Glomerular visceral epithelial cell (primary cell): ENCODE data around the gene MEI4.
"Not testable (repeated sequence)": the region's sequence is repeated elsewhere in the genome, so short reads cannot be mapped to it uniquely, and the experiment has no call there.

ENCODE experiments used
- DNase-seq: peaks from one replicate; pipeline ENCODE4 v3.0.0-alpha.2; 2016; ENCODE audit errors: extremely low spot score

The MEI4 gene

DNA sequence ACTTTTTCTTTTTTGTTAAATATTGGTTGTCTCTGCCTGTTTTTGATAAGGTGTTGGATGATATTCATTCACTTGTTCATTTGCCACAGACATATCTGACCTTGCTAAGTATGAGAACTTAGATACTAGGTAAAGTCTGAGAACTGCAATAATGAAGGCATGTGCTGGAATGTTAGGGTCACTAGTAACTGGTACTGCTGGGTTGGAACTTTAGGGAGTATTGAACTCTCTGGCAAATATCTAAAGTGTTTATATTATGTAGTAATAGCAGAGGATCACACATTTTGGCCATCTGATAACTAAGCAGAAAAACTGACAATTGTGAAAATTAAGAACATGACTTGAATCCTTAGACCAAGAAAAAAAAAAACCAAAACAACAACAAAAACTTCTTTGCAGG is 162.7 kb downstream of the MEI4 start:
- DNase-seq = no peak

DNA sequence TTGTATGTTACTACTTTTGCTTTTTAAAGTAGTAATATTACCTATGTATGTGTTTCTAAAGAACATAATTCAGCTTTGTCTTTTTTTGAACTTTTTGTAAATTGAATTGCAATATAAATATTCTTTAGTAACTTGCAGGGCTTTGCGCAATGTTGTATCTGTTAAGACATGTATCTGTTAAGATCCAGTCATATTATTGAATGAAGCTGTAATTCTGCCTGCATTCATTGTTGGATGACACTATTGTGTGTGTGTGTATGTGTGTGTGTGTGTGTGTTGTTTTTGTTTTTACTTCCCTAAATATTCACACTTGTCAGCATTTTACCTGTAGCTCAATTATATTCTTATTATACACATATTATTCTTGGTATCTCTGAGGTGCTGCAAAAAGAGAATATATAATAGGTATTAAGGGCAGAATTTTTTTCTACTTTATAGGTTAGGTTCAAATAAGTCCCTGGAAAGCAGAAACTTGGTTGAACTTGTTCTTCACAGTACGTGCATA is 164.0 kb downstream of the MEI4 start:
- DNase-seq = no peak

DNA sequence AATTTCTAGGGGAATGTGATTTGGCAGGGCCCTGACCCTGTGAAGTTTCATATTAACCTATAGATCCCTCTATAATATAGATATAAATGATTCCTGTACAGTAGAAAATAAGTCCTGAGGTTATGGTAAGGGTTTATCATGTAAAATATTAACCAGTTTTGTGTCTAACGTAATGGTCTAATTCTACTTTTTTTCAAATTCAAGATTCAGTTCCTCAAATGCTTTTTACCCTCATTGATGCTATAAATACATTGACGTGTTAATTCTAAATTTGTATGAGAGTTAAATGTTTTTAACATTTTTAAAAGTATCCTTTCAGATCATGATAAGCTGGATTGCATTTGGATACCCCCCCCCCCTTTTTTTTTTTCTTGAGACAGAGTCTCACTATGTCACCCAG is 169.4 kb downstream of the MEI4 start:
- no peak for DNase-seq

DNA sequence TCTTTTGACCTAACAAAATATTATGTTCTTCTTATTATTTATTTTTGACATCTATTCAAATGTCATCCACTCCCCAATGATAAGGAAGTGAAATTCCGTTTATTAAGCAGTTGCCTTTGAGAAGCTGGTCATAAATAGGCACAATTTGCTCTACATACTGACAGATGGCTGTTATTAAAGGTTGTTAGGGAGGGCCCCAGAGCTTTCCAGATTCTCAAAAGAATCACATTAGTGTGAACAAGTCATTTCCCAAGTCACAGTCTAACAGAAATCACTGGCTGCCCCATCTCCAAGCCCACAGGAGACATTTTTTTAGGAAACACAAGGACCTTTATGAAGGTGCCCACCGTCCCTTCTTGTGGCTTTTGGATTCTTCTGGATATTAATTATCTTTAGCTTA is 172.4 kb downstream of the MEI4 start:
- no peak for DNase-seq

DNA sequence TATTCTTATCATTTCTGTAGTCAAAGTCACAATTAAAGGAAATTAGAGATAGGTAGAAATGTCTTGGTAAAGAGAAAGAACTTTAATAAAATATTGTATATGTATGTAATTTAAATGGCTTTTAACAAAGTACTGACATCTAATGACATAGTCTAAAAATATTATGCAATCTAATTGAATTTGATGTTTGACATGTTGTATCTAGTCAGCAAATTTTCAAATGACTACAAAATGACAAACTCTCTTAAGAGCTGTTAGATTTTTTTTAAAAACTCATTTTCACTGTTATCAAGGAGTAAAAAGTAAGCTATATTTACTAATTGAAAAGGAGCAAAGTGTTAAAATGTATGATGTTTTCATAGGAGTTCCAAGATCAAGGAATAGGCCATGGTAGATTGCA is 176.9 kb downstream of the MEI4 start:
- DNase-seq = no peak

DNA sequence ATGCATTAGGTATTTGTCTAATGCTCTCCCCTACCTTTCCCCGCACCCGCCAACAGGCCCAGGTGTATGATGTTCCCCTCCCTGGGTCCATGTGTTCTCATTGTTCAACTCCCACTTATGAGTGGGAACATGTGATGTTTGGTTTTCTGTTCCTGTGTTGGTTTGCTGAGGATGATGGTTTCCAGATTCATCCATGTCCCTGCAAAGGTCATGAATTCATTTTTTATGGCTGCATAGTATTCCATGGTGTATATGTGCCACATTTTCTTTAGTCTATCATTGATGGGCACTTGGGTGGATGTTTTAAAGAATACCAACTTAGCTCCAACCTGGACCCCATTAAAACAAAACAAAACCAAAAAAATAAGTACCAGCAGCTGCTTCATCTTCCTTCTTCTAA is 180.9 kb downstream of the MEI4 start:
- not testable (repeated sequence) for DNase-seq

DNA sequence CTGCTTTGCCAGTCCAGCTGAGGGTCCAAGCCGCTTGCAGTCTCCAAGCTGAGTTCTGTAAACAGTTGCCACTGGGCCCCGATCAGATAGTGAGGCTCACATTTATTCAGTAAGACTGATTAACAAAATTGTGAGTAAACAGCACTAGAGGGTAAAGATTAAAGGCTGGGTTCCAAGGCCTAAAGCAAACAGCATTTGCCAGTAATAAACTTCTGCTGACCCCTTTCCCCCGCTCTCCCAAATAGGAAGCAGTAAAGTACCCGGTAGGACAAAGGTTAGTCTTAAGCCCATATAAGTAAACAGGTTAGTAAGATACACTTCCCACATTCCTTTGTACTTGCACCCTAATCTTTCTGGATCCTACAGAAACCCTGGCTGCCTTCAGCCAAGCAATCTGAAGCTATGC is 181.8 kb downstream of the MEI4 start:
- no peak for DNase-seq

DNA sequence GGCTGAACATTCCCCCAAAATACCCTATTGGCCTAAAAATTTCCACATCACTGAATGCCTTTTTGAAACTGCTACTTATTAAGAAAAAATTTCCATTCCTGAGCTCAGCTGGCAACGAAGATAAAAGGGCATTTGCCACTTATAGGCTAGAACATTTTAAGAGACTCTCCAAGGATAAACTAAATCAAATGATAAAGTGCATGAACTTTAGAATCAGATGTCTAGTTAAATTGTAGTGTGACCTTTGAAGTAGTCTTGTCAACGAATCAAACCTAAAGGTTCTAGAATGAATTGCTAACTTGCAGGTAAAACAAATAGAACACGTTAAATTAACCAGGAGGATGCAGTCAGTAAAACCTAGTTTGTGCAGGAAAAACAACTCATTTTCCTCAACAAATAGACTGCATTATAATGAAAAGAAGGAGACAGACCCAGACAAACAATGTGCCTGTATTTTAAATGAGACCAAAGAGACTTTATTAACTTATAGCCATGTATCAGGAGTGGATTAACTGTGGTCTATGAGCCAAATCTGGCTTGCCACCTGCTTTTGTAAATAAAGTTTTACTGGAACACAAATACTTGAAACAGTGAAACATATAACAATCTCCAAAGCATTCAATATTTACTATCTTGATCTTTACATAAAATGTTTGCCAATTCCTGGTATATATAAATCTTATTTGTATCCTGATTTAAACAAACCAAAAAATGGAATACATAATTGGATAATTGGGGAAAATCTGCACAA is 184.4 kb downstream of the MEI4 start:
- DNase-seq = no peak

DNA sequence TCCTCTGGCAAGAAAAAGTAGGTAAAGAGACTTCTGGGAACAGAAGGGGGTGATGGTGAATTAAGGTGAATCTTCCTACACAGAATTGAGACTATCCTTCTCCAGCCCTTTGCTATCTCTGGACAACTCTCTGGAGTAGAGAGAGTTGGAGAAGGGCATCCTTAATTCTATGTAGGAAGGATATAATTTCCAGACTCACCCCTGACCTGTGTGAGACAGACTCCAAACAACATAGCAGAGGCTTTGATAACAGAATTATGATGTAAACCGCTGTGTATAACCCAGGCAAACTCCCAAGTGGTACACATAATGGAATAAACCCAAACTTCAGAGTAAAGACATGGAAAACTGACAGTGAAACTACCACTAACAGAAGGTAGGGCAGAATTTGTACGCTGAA is 186.5 kb downstream of the MEI4 start:
- DNase-seq = no peak

DNA sequence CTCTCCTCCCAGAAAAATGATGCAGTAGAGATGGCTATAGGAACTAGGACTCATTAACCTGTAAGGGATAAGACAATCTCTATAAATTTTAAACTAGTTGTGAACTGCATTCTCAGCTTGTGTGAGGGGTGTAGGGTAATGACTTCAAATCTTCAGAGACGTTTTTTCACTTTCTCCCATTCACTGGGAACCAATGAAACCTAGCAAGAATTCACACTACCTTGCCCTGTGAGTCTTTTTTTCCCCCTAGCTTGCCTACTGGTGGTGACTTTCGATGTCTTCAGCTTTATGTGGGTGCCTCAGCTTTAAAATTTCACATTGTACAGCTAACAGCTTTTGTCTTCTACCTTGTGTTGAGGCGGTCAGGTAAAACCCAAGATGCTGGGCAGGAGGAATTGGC is 192.0 kb downstream of the MEI4 start:
- no peak for DNase-seq

DNA sequence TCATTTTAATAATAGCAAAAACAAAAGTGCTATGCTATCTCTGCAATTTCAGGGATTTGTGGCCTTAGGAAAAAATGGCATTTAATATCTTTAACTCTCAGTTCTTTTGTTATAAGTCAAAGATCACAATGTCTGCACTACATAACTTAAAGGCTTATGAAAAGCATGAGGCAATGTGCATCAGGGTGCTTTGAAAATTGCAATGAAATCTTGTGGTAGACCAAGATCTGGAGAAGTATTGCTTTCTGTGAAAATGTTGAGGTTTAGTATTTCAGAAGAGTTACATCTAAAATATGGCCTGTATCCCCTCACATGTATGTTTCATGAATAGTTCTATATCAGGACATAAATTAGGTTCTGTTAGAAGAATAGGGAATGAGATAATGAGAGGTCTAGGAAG is 200.6 kb downstream of the MEI4 start:
- no peak for DNase-seq

DNA sequence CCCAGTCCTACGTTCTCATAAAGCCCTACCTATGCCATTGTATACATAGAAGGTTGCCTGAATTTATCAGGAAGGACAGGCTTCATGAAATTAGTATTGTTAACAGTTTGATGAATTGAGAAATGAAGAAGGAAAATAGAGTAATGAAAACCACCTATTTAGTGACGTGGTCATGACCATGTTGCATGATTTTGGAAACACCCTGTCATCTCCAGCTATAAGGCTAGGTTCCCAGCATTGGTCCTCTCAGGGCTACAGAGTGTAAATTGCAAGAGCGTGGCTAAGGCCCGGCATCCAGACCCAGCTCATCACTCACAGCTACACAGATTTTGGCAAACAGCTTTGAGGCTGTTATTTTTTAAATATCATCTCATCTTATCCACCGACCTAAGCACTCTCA is 203.6 kb downstream of the MEI4 start:
- no peak for DNase-seq

DNA sequence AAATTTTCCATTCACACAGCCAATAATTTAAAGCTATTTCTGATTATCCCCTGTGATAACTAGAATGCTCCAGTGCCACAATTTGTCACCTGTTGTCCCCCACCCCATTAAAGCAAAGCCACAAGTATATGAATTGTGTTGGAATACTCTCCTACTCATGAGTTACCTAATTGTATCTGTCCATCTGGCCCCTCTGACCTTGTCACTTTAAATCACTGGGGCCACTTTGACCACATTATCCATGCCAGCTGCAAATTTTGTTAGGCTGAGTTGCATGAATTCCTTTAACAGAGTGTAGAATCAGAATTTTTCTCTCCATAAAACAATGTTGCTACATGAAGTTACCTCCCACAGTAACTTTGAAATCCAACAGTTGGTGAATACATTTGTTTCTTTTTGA is 204.6 kb downstream of the MEI4 start:
- DNase-seq = no peak

DNA sequence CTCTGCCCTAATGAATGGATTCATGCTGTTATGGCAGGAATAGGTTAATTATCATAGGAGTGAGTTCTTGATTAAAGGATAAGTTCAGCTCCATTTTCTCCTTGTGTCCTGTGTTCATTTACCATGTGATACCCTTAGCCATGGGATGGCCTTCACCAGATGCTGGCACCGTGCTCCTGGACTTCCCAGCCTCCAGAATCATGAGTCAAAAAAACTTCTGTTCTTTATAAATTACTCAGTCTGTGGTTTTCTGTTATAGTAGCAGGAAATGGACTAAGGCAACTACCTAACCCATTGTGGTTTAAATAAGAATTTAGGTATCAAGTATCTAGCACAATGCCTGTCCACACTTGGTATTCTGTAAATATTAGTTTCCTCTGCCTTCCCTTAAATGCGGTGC is 223.5 kb downstream of the MEI4 start:
- DNase-seq = no peak

DNA sequence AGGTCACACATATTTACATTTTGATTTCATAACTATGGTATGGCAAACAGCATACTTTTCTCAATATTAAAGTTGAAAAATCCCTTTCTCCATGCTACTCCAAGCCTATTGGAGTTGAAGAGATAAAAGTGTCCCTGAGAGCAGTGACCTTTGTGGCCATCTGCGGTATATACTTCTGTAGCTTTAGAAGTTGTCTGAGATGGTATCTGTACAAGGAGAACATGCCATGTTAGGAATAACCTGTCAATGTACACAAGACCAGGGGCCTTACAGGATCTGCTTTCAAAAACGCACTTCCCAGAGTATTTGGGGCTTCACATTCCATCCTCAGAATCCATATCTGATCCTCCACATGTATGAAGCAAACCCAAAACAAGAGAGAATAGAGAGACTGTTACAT is 226.7 kb downstream of the MEI4 start:
- DNase-seq = no peak

DNA sequence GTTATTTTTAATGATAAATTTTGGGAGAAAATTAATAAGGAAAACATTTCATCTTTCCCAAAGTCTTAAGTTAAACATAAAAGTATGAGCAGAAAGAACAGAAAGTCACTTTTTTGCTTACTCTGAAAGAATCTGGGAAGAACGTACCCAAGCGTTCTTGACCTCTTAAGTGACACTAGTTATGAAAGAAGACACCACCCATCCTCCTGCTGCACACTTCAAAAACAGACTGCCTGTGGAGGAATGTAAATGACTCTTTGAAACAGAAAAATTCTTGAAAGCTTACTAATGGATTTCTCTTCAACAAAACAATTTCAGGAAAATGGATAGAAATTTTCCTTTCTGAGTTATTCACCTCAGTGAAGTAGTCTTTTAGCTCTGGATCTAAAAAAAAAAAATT is 227.7 kb downstream of the MEI4 start:
- DNase-seq = no peak

DNA sequence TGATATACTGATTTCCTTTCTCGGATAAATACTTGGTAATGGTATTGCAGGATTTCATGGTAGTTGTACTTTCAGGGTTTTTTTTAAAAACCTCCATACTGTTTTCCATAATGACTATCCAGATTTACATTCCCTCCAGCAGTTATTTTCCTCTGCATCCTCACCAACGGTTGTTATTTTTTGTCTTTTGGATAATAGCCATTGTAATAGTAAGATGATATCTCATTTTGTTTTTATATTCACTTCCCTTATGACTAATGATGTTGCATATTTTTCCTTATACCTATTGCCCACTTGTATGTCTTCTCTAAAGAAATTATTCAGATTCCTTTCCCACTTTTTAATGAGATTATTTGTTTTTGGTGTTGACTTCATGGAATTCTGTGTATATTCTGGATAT is 231.0 kb downstream of the MEI4 start:
- DNase-seq = no peak

DNA sequence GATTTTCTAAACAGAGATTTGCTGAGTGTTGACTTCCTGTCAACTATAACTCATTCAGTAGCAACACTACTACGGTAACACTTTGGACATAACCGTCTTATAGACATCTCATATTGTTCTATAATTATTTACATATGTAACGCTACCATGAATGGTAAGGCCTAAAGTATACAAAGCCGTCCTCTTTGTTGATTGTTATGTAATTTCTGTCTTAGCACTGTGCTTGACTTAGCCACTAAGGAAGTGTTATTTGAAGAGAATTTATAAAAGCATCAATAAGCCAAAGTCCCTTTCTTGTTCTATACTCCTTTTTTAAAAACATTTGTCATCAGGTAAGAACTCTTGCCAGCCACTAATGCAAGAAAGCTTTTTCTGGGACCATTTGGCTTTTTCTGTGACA is 240.6 kb downstream of the MEI4 start:
- DNase-seq = no peak

DNA sequence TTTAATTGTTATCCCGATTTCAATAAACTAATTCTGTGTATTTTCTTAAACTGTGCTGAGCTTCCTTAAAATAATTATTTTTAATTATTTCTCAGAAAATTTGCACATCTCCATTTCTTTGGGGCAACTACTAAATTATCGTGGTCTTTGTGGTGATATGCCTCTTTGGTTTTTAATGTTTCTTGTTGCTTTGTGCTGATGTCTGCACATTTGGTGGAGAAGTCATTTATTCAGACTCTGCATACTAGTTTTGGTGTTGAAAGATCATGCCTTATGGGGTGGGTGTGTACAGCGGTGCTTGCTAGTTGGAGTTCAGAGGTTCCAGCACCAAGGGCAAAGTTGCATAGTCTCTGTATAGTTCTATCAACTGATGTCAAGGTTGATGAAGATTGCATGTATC is 253.2 kb downstream of the MEI4 start:
- DNase-seq = no peak

DNA sequence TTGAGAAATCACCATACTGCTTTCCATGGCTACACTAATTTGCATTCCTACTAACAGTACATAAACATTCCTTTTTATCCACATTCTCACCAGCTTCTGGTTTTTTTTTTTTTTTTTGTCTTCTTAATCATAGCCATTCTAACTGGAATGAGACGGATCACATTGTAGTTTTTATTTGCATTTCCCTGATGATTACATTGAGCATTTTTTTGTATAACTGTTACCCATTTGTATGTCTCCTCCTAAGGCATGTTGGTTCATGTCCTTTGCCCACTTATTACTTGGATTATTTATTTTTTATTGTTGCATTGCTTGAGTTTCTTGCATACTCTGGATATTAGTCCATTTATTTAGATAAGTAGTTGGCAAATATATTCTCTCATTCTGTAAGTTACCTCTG is 258.0 kb downstream of the MEI4 start:
- DNase-seq = no peak

DNA sequence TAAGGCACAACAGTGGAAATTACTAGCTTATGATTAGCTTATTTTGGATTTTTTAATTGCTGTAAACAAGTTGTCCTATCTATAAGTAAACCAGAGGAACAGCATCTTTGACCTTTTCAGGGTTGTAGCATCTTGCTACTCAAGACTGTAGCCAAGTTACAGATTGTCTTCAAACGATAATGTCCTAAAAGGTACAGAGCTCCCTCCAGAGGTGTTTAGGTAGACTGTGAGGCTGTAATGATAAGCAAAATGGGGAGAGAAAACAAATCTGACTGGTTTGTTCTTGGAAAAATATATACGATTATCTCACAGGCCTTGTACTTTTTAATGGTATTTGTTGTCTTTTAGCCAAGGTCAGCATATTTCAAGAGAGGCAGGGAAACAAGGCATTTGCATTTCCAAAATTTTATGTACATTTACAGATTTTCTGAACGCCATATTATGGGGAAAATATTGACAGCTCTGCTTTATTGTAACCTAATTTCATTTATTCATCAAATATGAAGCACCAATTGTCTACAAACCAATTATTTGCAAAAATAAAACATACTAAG is 273.4 kb downstream of the MEI4 start:
- no peak for DNase-seq

DNA sequence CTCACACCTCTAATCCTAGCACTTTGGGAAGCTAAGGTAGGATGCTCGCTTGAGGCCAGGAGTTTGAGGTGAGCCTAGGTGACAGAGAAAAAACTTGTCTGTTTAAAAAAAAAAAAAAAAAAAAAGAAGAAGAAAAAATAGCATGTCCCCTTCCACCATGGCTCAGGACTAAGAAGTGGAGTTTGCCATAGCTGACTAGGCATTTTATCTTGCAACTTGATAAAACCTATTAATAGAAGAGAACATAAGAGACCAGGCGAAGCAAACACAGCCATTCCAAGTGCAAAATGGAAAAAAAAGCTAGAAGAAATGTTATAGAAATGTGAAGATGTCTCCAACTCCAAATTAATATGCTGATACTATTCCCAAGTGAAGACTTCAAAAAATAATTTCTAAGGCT is 277.5 kb downstream of the MEI4 start:
- no peak for DNase-seq

DNA sequence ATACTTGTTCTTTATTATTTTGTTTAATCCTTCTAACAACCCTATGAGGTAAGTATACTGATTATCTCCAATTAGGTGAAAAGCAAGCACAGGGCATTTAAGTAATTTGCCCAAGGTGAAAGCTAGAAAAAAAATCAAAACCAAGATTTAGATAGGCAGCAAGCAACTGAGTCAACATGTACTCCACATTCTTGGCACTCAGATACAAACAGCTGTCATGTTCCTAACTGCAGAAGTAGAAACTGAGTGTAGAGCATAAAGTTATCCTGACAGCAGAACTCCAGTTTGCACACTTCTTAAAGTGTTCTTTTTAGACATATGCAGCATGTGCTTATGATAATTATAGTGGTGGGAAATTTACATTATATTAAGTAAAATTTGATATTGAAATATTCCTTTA is 278.1 kb downstream of the MEI4 start:
- DNase-seq = no peak

DNA sequence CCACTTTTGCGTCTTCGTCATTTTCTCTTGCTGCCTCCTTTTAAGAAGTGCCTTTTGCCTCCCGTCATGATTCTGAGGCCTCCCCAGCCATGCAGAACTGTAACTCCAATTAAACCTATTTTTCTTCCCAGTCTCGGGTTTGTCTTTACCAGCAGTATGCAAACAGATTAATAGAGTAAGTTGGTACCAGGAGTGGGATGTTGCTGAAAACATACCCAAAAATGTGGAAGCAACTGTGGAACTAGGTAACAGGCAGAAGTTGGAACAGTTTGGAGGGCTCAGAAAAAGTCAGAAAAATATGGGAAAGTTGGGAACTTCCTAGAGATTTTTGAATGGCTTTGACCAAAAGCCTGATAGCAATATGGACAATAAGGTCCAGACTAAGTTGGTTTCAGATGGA is 309.2 kb downstream of the MEI4 start:
- no peak for DNase-seq
